HCT116 (cell line): ENCODE measurements around the gene MYPN. TPM values are rescaled to one million over a fixed set of nuclear protein-coding genes. Genes with fewer than 3 reads are reported as not detected.

Experiments
- ATAC-seq: fragments of 200-7000 bp; cut with Tn5 transposase; 2 replicates; pipeline ENCODE4 v1.9.1; 2020; ENCODE audit warnings: mild to moderate bottlenecking, moderate library complexity
- BruUV-seq: library from RNA; stranded (reverse); fragments of 400-500 nt; replicated peaks from 2 replicates; lab custom pipeline; 2021; lab: Mats Ljungman, UMichigan
- CTCF ChIA-PET: fragments of 300-600 bp; sonication (Branson Sonifier 250); formaldehyde crosslinking; loops from one replicate; lab custom pipeline; 2021; ENCODE audit warnings: antibody characterized with exemption; lab: Charles Lee
- POLR2A ChIA-PET: fragments of 300-600, 350-600 bp; sonication (Branson Sonifier 250); formaldehyde crosslinking; loops from one replicate; lab custom pipeline; 2021; ENCODE audit warnings: antibody characterized with exemption; lab: Charles Lee
- RAD21 ChIA-PET, 2 experiments: fragments of 300-600 bp; sonication (Branson Sonifier 250); formaldehyde crosslinking; loops; one replicate each; lab custom pipeline; 2023; ENCODE audit warnings: low total read pairs in 2 of 2; ENCODE audit not compliant: uncharacterized antibody in 2 of 2, unreplicated experiment in 2 of 2, low non-redundant PET in 1 of 2; lab: Charles Lee
- DNase-seq: peaks from one replicate; pipeline ENCODE4 v3.0.0-alpha.2; 2010; ENCODE audit warnings: low read depth, low spot score
- H2AFZ ChIP-seq: fragments of 200-600 bp; shearing (Covaris generic), sonication (generic); 2 replicates; pipeline ENCODE4 v1.6.1; 2017; ENCODE audit warnings: low read depth, mixed run types, mixed read lengths, antibody characterized with exemption, low read length; ENCODE audit not compliant: poor library complexity, severe bottlenecking
- H3K27ac ChIP-seq: 2 replicates; pipeline ENCODE4 v1.5.1; 2012; ENCODE audit warnings: low read depth, low read length
- H3K27me3 ChIP-seq: fragments of 200-600 bp; sonication (generic); 2 replicates; pipeline ENCODE4 v1.6.1; 2016; ENCODE audit warnings: mixed run types, low read length, mixed read lengths; ENCODE audit not compliant: insufficient read depth
- H3K36me3 ChIP-seq, 2 experiments: fragments of 200-500 bp in 1 of 2; fragments of 200-600 bp in 1 of 2; sonication (Bioruptor generic) in 1 of 2; sonication (generic) in 1 of 2; 2 replicates each; pipeline versions ENCODE4 v1.5.1 to v1.6.1; 2014 to 2016; ENCODE audit warnings: low read length in 2 of 2, inconsistent platforms in 1 of 2, mixed read lengths in 1 of 2, mixed run types in 1 of 2; ENCODE audit not compliant: insufficient read depth in 2 of 2, control insufficient read depth in 1 of 2
- H3K4me1 ChIP-seq, 2 experiments: fragments of 200-600 bp in 1 of 2; sonication (generic) in 1 of 2; 2 replicates each; pipeline versions ENCODE4 v1.5.1 to v1.6.1; 2012 to 2017; ENCODE audit warnings: low read length in 2 of 2, inconsistent platforms in 1 of 2, mild to moderate bottlenecking in 1 of 2, mixed read lengths in 1 of 2, mixed run types in 1 of 2, moderate library complexity in 1 of 2; ENCODE audit not compliant: insufficient read depth in 2 of 2, control insufficient read depth in 1 of 2
- H3K4me2 ChIP-seq: fragments of 200-600 bp; sonication (generic); 2 replicates; pipeline ENCODE4 v1.6.1; 2017; ENCODE audit warnings: mixed run types, low read length, mixed read lengths
- H3K4me3 ChIP-seq, 2 experiments: fragments of 200-600 bp in 1 of 2; sonication (generic) in 1 of 2; replicated peaks in 1 of 2; 2 replicates each; pipeline ENCODE4 v1.5.1; 2011 to 2016; ENCODE audit warnings: low read length in 2 of 2, control low read depth in 1 of 2, low read depth in 1 of 2, mild to moderate bottlenecking in 1 of 2, mixed read lengths in 1 of 2, mixed run types in 1 of 2
- H3K79me2 ChIP-seq: fragments of 200-600 bp; sonication (generic); 2 replicates; pipeline ENCODE4 v1.6.1; 2017; ENCODE audit warnings: mild to moderate bottlenecking, mixed run types, low read length, moderate library complexity, mixed read lengths; ENCODE audit not compliant: insufficient read depth
- H3K9ac ChIP-seq: fragments of 200-600 bp; sonication (generic); 2 replicates; pipeline ENCODE4 v1.6.1; 2016; ENCODE audit warnings: low read length, mixed read lengths
- H3K9me2 ChIP-seq: fragments of 200-600 bp; sonication (generic), shearing (Covaris generic); 2 replicates; pipeline ENCODE4 v1.6.1; 2017; ENCODE audit warnings: mixed run types, mild to moderate bottlenecking, moderate library complexity; ENCODE audit not compliant: insufficient read depth
- H3K9me3 ChIP-seq, 2 experiments: fragments of 200-500 bp in 1 of 2; fragments of 200-600 bp in 1 of 2; sonication (Bioruptor generic) in 1 of 2; sonication (generic) in 1 of 2; 2 replicates each; pipeline ENCODE4 v1.6.1; 2014 to 2017; ENCODE audit warnings: low read length in 2 of 2, mixed read lengths in 2 of 2, inconsistent platforms in 1 of 2, low read depth in 1 of 2, mild to moderate bottlenecking in 1 of 2, mixed run types in 1 of 2, moderate library complexity in 1 of 2; ENCODE audit not compliant: control insufficient read depth in 1 of 2, insufficient read depth in 1 of 2
- H4K20me1 ChIP-seq: fragments of 200-600 bp; sonication (generic), shearing (Covaris generic); 2 replicates; pipeline ENCODE4 v1.6.1; 2017; ENCODE audit warnings: mixed run types, mild to moderate bottlenecking, moderate library complexity; ENCODE audit not compliant: insufficient read depth
- CEBPB ChIP-seq: IDR thresholded peaks from 2 replicates; pipeline ENCODE4 v1.6.1; 2012; ENCODE audit warnings: low read depth
- POLR2A ChIP-seq: IDR thresholded peaks from 2 replicates; pipeline ENCODE4 v1.7.0; 2011; ENCODE audit warnings: borderline replicate concordance; ENCODE audit not compliant: insufficient read depth, insufficient read length; ENCODE audit errors: extremely low read depth
- SP1 ChIP-seq: IDR thresholded peaks from 2 replicates; pipeline ENCODE4 v1.6.1; 2012; ENCODE audit warnings: low read depth
- SRF ChIP-seq: IDR thresholded peaks from 2 replicates; pipeline ENCODE4 v1.6.1; 2012; ENCODE audit warnings: low read depth
- TCF7L2 ChIP-seq: IDR thresholded peaks from 2 replicates; pipeline ENCODE4 v1.7.0; 2011; ENCODE audit warnings: borderline replicate concordance, inconsistent platforms; ENCODE audit not compliant: insufficient read depth, insufficient read length; ENCODE audit errors: extremely low read depth
- YY1 ChIP-seq: IDR thresholded peaks from 2 replicates; pipeline ENCODE4 v1.6.1; 2011; ENCODE audit warnings: low read length, low read depth, moderate library complexity, mild to moderate bottlenecking; ENCODE audit not compliant: insufficient replicate concordance; ENCODE audit errors: extremely low read depth
- intact Hi-C: fragments of 100-400 bp; cut with micrococcal nuclease; formaldehyde crosslinking; loops from 2 replicates; pipeline ENCODE4 v1.10.0; 2022
- total RNA-seq: library from RNA; stranded (reverse); gene quantifications from one replicate; pipeline ENCODE4 v1.2.1, GENCODE V29; 2021; ENCODE audit not compliant: unreplicated experiment
- TF ChIP-seq, protein P1 (sequence below): IDR thresholded peaks from 2 replicates; pipeline ENCODE4 v1.6.1; 2012; ENCODE audit warnings: low read depth
- TF ChIP-seq, protein P2 (sequence below), 3 experiments: fragments of 200-600 bp in 1 of 3; sonication (generic) in 1 of 3; IDR thresholded peaks in 2 of 3; conservative IDR thresholded peaks in 1 of 3; 2 replicates each; pipeline ENCODE4 v1.5.1; 2012 to 2017; ENCODE audit warnings: low read depth in 2 of 3, low read length in 2 of 3, antibody characterized with exemption in 1 of 3, borderline replicate concordance in 1 of 3, control low read depth in 1 of 3, mild to moderate bottlenecking in 1 of 3, mixed read lengths in 1 of 3, mixed run types in 1 of 3, moderate library complexity in 1 of 3; ENCODE audit not compliant: insufficient read depth in 1 of 3

The MYPN gene
- total RNA-seq, 1 experiment from 2014 or later = 0.34 TPM

DNA sequence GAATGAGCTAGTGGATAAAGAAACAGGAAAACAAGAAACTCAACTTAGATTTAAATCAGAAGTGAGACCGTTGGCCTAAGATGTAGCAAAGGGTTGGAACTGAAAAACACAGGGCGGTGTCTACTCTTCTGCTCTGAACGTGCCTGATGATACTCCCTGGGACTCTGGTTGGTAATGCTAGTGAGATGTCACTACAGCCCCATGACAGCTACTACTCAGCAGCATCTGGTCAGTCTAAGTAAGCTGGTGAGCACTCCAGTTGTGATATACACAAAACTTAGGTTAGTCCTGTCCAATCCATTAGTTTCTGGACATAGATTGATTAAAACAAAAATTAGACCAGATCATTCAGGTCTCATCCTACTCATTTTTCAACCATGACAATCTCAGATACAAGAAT, 15.4 kb downstream of the MYPN start:
- Histone ChIP-seq H4K20me1 (no peaks in the 10 kb centered on the region), H3K9me3 (no peaks in the 10 kb centered on the region), H3K9me2 (no peaks in the 10 kb centered on the region), H3K4me1 (no peaks in the 10 kb centered on the region), H3K9ac (no peak overlapping the region), H3K27me3 (no peaks in the 10 kb centered on the region), H2AFZ (no peak overlapping the region), H3K27ac (no peak overlapping the region), H3K36me3 (no peaks in the 10 kb centered on the region), H3K4me3 (no peak overlapping the region), H3K79me2 (no peaks in the 10 kb centered on the region), H3K4me2 (no peak overlapping the region)
- intact Hi-C loops = no loop called here
- ChIA-PET CTCF (no interaction called here), RAD21 (no interaction called here), POLR2A (no interaction called here)
- no peak for TF ChIP-seq YY1
- no peak for TF ChIP-seq CEBPB
- no peak for TF ChIP-seq POLR2A
- TF ChIP-seq, protein P1, sequence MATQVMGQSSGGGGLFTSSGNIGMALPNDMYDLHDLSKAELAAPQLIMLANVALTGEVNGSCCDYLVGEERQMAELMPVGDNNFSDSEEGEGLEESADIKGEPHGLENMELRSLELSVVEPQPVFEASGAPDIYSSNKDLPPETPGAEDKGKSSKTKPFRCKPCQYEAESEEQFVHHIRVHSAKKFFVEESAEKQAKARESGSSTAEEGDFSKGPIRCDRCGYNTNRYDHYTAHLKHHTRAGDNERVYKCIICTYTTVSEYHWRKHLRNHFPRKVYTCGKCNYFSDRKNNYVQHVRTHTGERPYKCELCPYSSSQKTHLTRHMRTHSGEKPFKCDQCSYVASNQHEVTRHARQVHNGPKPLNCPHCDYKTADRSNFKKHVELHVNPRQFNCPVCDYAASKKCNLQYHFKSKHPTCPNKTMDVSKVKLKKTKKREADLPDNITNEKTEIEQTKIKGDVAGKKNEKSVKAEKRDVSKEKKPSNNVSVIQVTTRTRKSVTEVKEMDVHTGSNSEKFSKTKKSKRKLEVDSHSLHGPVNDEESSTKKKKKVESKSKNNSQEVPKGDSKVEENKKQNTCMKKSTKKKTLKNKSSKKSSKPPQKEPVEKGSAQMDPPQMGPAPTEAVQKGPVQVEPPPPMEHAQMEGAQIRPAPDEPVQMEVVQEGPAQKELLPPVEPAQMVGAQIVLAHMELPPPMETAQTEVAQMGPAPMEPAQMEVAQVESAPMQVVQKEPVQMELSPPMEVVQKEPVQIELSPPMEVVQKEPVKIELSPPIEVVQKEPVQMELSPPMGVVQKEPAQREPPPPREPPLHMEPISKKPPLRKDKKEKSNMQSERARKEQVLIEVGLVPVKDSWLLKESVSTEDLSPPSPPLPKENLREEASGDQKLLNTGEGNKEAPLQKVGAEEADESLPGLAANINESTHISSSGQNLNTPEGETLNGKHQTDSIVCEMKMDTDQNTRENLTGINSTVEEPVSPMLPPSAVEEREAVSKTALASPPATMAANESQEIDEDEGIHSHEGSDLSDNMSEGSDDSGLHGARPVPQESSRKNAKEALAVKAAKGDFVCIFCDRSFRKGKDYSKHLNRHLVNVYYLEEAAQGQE = no peak
- TF ChIP-seq, protein P2, sequence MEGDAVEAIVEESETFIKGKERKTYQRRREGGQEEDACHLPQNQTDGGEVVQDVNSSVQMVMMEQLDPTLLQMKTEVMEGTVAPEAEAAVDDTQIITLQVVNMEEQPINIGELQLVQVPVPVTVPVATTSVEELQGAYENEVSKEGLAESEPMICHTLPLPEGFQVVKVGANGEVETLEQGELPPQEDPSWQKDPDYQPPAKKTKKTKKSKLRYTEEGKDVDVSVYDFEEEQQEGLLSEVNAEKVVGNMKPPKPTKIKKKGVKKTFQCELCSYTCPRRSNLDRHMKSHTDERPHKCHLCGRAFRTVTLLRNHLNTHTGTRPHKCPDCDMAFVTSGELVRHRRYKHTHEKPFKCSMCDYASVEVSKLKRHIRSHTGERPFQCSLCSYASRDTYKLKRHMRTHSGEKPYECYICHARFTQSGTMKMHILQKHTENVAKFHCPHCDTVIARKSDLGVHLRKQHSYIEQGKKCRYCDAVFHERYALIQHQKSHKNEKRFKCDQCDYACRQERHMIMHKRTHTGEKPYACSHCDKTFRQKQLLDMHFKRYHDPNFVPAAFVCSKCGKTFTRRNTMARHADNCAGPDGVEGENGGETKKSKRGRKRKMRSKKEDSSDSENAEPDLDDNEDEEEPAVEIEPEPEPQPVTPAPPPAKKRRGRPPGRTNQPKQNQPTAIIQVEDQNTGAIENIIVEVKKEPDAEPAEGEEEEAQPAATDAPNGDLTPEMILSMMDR (IDR thresholded peaks at IDR 0.05 in 2 of 3, conservative IDR thresholded peaks at IDR 0.05 in 1 of 3; ENCODE audit: borderline replicate concordance in 1 of 3, insufficient read depth in 1 of 3, low read depth in 2 of 3, low read length in 2 of 3) = no peak
- no peak for TF ChIP-seq SP1
- TF ChIP-seq TCF7L2 = no peak
- no peak for TF ChIP-seq SRF
- ATAC-seq (no peak), DNase-seq (no peak)
- BruUV-seq = no TSS peak
